ENCODE results near the gene ARL11. TPM values are rescaled to one million over a fixed set of nuclear protein-coding genes. Genes with fewer than 3 reads are reported as not detected.

ARL11 gene
- polyA plus RNA-seq, 4 donors = 1.7 to 2.9 (median 1.9) TPM

Other genes starting within 250 kb of the ARL11 start
- gene CAB39L, start 184.4 kb upstream of the ARL11 start, polyA plus RNA-seq = 1 to 10 TPM; 1.6 to 5.6 (median 3.7) TPM
- gene SETDB2, start 184.2 kb upstream of the ARL11 start, polyA plus RNA-seq = 10 to 100 TPM in 1 of 4 donors, 1 to 10 TPM in 3; 2.2 to 17.0 (median 3.8) TPM
- gene PHF11, start 132.6 kb upstream of the ARL11 start, polyA plus RNA-seq = 10 to 100 TPM; 32.0 to 94.4 (median 50.1) TPM
- gene RCBTB1, start 42.9 kb upstream of the ARL11 start, polyA plus RNA-seq = 10 to 100 TPM in 1 of 4 donors, 1 to 10 TPM in 3; 5.4 to 40.5 (median 6.3) TPM
- 10 to 100 TPM in 3 of 4 donors, 1 to 10 TPM in 1; 5.6 to 59.5 (median 26.3) TPM for gene EBPL, start 63.0 kb downstream of the ARL11 start, polyA plus RNA-seq
- 10 to 100 TPM; 14.3 to 24.5 (median 15.0) TPM for gene KPNA3, start 164.2 kb downstream of the ARL11 start, polyA plus RNA-seq

Measured in small intestine (tissue), 4 donors.